Kidney (tissue), 14 donors: Measurements from ENCODE around the gene RYR2. TPM values are rescaled to one million over a fixed set of nuclear protein-coding genes. Genes with fewer than 3 reads are reported as not detected.

Source experiments
- DNase-seq, 5 donors: peaks; one replicate each; pipeline ENCODE4 v3.0.0-alpha.2; 2013 to 2020
- FAIRE-seq: peaks from 2 replicates; lab custom pipeline; 2012; peaks lifted over from hg19 to GRCh38; lab: Jason Lieb, UNC
- H3K27ac ChIP-seq, 2 donors: one replicate each; pipeline ENCODE4 v1.7.0; 2013; ENCODE audit warnings: low read depth in 2 of 2, low read length in 2 of 2, inconsistent platforms in 1 of 2
- H3K27me3 ChIP-seq: one replicate; pipeline ENCODE4 v1.7.1; 2013; ENCODE audit warnings: low read length, inconsistent platforms; ENCODE audit not compliant: control insufficient read depth, insufficient read depth
- H3K36me3 ChIP-seq, 3 donors: one replicate each; pipeline versions ENCODE4 v1.7.0 to v1.7.1; 2013; ENCODE audit warnings: low read length in 3 of 3, control low read depth in 1 of 3, inconsistent platforms in 1 of 3; ENCODE audit not compliant: insufficient read depth in 3 of 3, control insufficient read depth in 2 of 3
- H3K4me1 ChIP-seq, 3 donors: one replicate each; pipeline versions ENCODE4 v1.7.0 to v1.7.1; 2013; ENCODE audit warnings: low read length in 3 of 3, inconsistent platforms in 1 of 3, low read depth in 1 of 3; ENCODE audit not compliant: control insufficient read depth in 2 of 3, insufficient read depth in 2 of 3
- H3K4me3 ChIP-seq, 3 donors: one replicate each; pipeline versions ENCODE4 v1.7.0 to v1.8.1; 2013; ENCODE audit warnings: low read length in 3 of 3, control low read depth in 1 of 3, inconsistent platforms in 1 of 3
- H3K9ac ChIP-seq, 3 donors: one replicate each; pipeline versions ENCODE4 v1.7.0 to v1.7.1; 2013; ENCODE audit warnings: low read length in 3 of 3, control low read depth in 1 of 3, inconsistent platforms in 1 of 3
- H3K9me3 ChIP-seq, 3 donors: one replicate each; pipeline versions ENCODE4 v1.7.0 to v1.7.1; 2013; ENCODE audit warnings: low read length in 3 of 3, control low read depth in 1 of 3, inconsistent platforms in 1 of 3; ENCODE audit not compliant: control insufficient read depth in 2 of 3, insufficient read depth in 1 of 3
- CTCF ChIP-seq: IDR thresholded peaks from 3 replicates; pipeline ENCODE4 v1.5.1; 2012; ENCODE audit warnings: mild to moderate bottlenecking, moderate library complexity, borderline replicate concordance; ENCODE audit not compliant: insufficient read depth; ENCODE audit errors: extremely low read depth
- intact Hi-C: fragments of 100-400 bp; cut with DNase I; formaldehyde crosslinking; loops from one replicate; pipeline ENCODE4 v1.11.1; 2022
- polyA plus RNA-seq: library from polyadenylated mRNA; stranded (reverse); fragments of 350-450 nt; fragmentation: Illumina TruSeq; extraction: RNeasy Lipid Tissue Mini Kit (QIAGEN cat#74804); gene quantifications from one replicate; pipeline ENCODE4 v1.2.3, GENCODE V29; 2014; ENCODE audit warnings: low read depth, low replicate concordance; ENCODE audit not compliant: insufficient read depth
- total RNA-seq: library from RNA; stranded (reverse); fragmentation: NEBNext Ultra II Directional; extraction: Animal tissue kit (Norgen Biotek cat#: 25700); gene quantifications from one replicate; pipeline ENCODE4 v1.2.1, GENCODE V29; 2021
- donor health status: control.
- donor health status: control.
- donor health status: control.
- donor health status: control.
- donor health status: control.
- donor health status: DM: yes; HTN: yes; CAD: no.
- donor health status: Normal renal cell carcinoma (clear cell type).

RYR2 gene
- total and polyA plus RNA-seq, 2 donors from 2014 or later: 0.28 to 0.60 TPM

- no peaks in the 10 kb centered on the region for H3K4me1 ChIP-seq
- no peaks in the 10 kb centered on the region for H3K36me3 ChIP-seq
- FAIRE-seq: no peak
- DNase-seq: no peak
- H3K27me3 ChIP-seq: no peaks in the 10 kb centered on the region
- no peaks in the 10 kb centered on the region for H3K9me3 ChIP-seq
- no peak for TF ChIP-seq CTCF
- H3K4me3 ChIP-seq: no peak overlapping the region
- no peak overlapping the region for H3K9ac ChIP-seq
- H3K27ac ChIP-seq: no peak overlapping the region
- intact Hi-C loops: no loop called here
Measured at GRCh38 chr1:237342730-237343129, 300.7 kb downstream of the RYR2 start.

DNA sequence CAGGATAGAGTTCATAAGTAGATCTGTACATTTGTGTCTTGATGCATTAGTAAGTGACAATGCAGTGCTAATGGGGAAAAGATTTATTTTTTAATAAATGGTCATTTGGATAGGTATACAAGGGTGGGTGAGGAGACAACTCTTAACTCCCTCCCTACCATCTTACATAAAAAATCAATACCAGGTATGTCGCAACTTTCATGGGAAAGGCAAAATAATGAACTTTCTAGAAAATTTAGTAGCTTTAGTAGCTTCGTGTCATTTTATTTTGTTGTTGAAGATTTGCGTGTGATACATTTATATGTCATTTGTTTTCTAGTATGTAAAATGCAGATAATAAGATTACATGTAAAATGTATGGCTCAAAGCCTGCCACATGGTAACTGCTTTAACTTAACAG is 310.8 kb downstream of the RYR2 start:
- FAIRE-seq: no peak
- Histone ChIP-seq H3K9me3 (no peaks in the 10 kb centered on the region), H3K4me1 (no peaks in the 10 kb centered on the region), H3K27ac (no peak overlapping the region), H3K9ac (no peak overlapping the region), H3K4me3 (no peak overlapping the region), H3K36me3 (no peaks in the 10 kb centered on the region), H3K27me3 (no peaks in the 10 kb centered on the region)
- TF ChIP-seq CTCF: no peak
- intact Hi-C loops: no loop called here
- no peak for DNase-seq

- H3K4me3 ChIP-seq: no peak overlapping the region
- no peaks in the 10 kb centered on the region for H3K4me1 ChIP-seq
- H3K9ac ChIP-seq: no peak overlapping the region
- DNase-seq: no peak
- FAIRE-seq: no peak
- intact Hi-C loops: no loop called here
- no peak for TF ChIP-seq CTCF
- H3K27me3 ChIP-seq: no peaks in the 10 kb centered on the region
- H3K9me3 ChIP-seq: no peaks in the 10 kb centered on the region
- H3K27ac ChIP-seq: no peak overlapping the region
- H3K36me3 ChIP-seq: no peaks in the 10 kb centered on the region
Measured at GRCh38 chr1:237353918-237354317, 311.9 kb downstream of the RYR2 start.

DNA sequence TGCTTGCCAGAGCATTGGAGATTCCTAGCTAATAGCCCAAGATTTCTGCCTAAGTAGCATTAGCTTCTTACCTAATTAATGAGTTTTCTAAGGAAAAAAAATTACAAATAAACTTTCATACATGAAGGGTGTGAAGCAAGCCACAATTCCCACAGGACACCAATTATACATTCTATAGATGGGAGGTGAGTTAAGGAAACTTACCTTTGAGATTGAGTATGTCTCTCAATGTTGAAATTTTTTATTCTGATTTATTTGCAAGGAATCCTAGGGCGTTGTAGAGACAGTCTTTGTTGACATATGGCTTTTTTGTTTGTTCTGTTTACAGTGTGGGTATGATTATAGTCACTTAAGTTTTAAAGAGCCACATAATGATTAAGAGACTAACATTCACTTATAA is 313.0 kb downstream of the RYR2 start:
- no peak for TF ChIP-seq CTCF
- Histone ChIP-seq H3K4me1 (no peaks in the 10 kb centered on the region), H3K9me3 (no peaks in the 10 kb centered on the region), H3K27ac (no peak overlapping the region), H3K36me3 (no peaks in the 10 kb centered on the region), H3K27me3 (no peaks in the 10 kb centered on the region), H3K9ac (no peak overlapping the region), H3K4me3 (no peak overlapping the region)
- DNase-seq (no peak), FAIRE-seq (no peak)
- intact Hi-C loops: no loop called here
